IPS-15b (cell line): ENCODE results near the gene RAET1E.
"Not testable (repeated sequence)": the region's sequence is repeated elsewhere in the genome, so short reads cannot be mapped to it uniquely, and the experiment has no call there.

Experiments used
- H3K27me3 ChIP-seq: one replicate; pipeline ENCODE4 v1.6.1; 2013; ENCODE audit warnings: low read length; ENCODE audit not compliant: control insufficient read depth, insufficient read depth
- H3K36me3 ChIP-seq: one replicate; pipeline ENCODE4 v1.6.1; 2013; ENCODE audit warnings: low read length; ENCODE audit not compliant: control insufficient read depth, insufficient read depth
- H3K4me1 ChIP-seq: one replicate; pipeline ENCODE4 v1.6.1; 2013; ENCODE audit warnings: mild to moderate bottlenecking, low read length; ENCODE audit not compliant: control insufficient read depth, insufficient read depth
- H3K4me3 ChIP-seq: one replicate; pipeline ENCODE4 v1.5.1; 2013; ENCODE audit warnings: low read depth, low read length
- H3K9ac ChIP-seq: one replicate; pipeline ENCODE4 v1.6.1; 2013; ENCODE audit warnings: low read depth, mild to moderate bottlenecking, low read length
- H3K9me3 ChIP-seq: one replicate; pipeline ENCODE4 v1.6.1; 2013; ENCODE audit warnings: mild to moderate bottlenecking, low read length; ENCODE audit not compliant: control insufficient read depth, insufficient read depth

RAET1E gene

GRCh38 chr6:149854532-149854931 lies 43.4 kb downstream of the RAET1E start:
- no peaks in the 10 kb centered on the region for H3K9me3 ChIP-seq
- peaks cover 6% of the 10 kb centered on the region for H3K4me1 ChIP-seq

GRCh38 chr6:149854017-149854416 lies 43.9 kb downstream of the RAET1E start:
- not testable (repeated sequence) for H3K36me3 ChIP-seq, H3K4me3 ChIP-seq, H3K27me3 ChIP-seq, H3K9ac ChIP-seq, H3K4me1 ChIP-seq, H3K9me3 ChIP-seq

More at GRCh38 chr6:149854532-149854931, 43.4 kb downstream of the RAET1E start:
- H3K36me3 ChIP-seq, result no peaks in the 10 kb centered on the region
- H3K27me3 ChIP-seq, result no peaks in the 10 kb centered on the region
- no peak overlapping the region for H3K4me3 ChIP-seq
- no peak overlapping the region for H3K9ac ChIP-seq

GRCh38 chr6:149852881-149853280 lies 45.0 kb downstream of the RAET1E start:
- H3K4me1 ChIP-seq, result peaks cover 4% of the 10 kb centered on the region
- H3K36me3 ChIP-seq, result no peaks in the 10 kb centered on the region
- H3K9me3 ChIP-seq, result no peaks in the 10 kb centered on the region
- H3K9ac ChIP-seq, result no peak overlapping the region
- no peak overlapping the region for H3K4me3 ChIP-seq
- no peaks in the 10 kb centered on the region for H3K27me3 ChIP-seq

- no peaks in the 10 kb centered on the region for H3K27me3 ChIP-seq
- no peaks in the 10 kb centered on the region for H3K36me3 ChIP-seq
- no peaks in the 10 kb centered on the region for H3K9me3 ChIP-seq
- no peak overlapping the region for H3K9ac ChIP-seq
- H3K4me1 ChIP-seq, result peaks cover 4% of the 10 kb centered on the region
- no peak overlapping the region for H3K4me3 ChIP-seq
Measured at GRCh38 chr6:149852180-149852579, 45.7 kb downstream of the RAET1E start.

GRCh38 chr6:149851461-149852110 lies 46.3 kb downstream of the RAET1E start:
- Histone ChIP-seq H3K4me3 (no peak overlapping the region), H3K36me3 (no peaks in the 10 kb centered on the region), H3K27me3 (no peaks in the 10 kb centered on the region), H3K9ac (no peak overlapping the region), H3K4me1 (peaks cover 4% of the 10 kb centered on the region), H3K9me3 (no peaks in the 10 kb centered on the region)

GRCh38 chr6:149848343-149848742 lies 49.6 kb downstream of the RAET1E start:
- not testable (repeated sequence) for H3K9me3 ChIP-seq, H3K9ac ChIP-seq, H3K4me1 ChIP-seq, H3K4me3 ChIP-seq, H3K36me3 ChIP-seq, H3K27me3 ChIP-seq
